ENCODE measurements around the gene CDKAL1.

GRCh38 chr6:20800229-20800628 is 266.0 kb downstream of the CDKAL1 start:
- TF ChIP-seq CTCF (IDR thresholded peaks at IDR 0.05) (no peak), PHF8 (IDR thresholded peaks at IDR 0.05; ENCODE audit: borderline replicate concordance, low read depth) (no peak), EHMT2 (IDR thresholded peaks at IDR 0.05; ENCODE audit: low read depth) (no peak), ESRRA (IDR thresholded peaks at IDR 0.05; ENCODE audit: borderline replicate concordance, low read length) (no peak)
